GM23338 (cell line): ENCODE data around the gene AKAP13. TPM values are rescaled to one million over a fixed set of nuclear protein-coding genes. Genes with fewer than 3 reads are reported as not detected.

ENCODE experiments used
- ATAC-seq: fragments of 200-7000 bp; cut with Tn5 transposase; 3 replicates; pipeline ENCODE4 v1.9.1; 2020
- DNase-seq: peaks from one replicate; pipeline ENCODE4 v3.0.0-alpha.2; 2015; ENCODE audit warnings: low spot score
- H2AFZ ChIP-seq: fragments of 200-600 bp; sonication (generic); 2 replicates; pipeline ENCODE4 v1.8.0; 2016; ENCODE audit warnings: antibody characterized with exemption, mild to moderate bottlenecking, moderate library complexity
- H3F3A ChIP-seq: fragments of 200-600 bp; sonication (generic); replicated peaks from 2 replicates; pipeline ENCODE4 v1.8.0; 2017; ENCODE audit warnings: antibody characterized with exemption, mixed run types, low read depth
- H3K27ac ChIP-seq: fragments of 200-600 bp; sonication (generic); 2 replicates; pipeline ENCODE4 v1.6.1; 2016; ENCODE audit warnings: low read depth
- H3K27me3 ChIP-seq: fragments of 200-600 bp; sonication (generic); 2 replicates; pipeline ENCODE4 v1.8.0; 2016; ENCODE audit warnings: mild to moderate bottlenecking, mixed run types, moderate library complexity; ENCODE audit not compliant: insufficient read depth
- H3K36me3 ChIP-seq: fragments of 200-600 bp; sonication (generic); 2 replicates; pipeline ENCODE4 v1.8.0; 2016; ENCODE audit warnings: mild to moderate bottlenecking; ENCODE audit not compliant: insufficient read depth
- H3K4me1 ChIP-seq: fragments of 200-600 bp; sonication (generic); 2 replicates; pipeline ENCODE4 v1.8.0; 2016; ENCODE audit warnings: mild to moderate bottlenecking, moderate library complexity; ENCODE audit not compliant: insufficient read depth
- H3K4me2 ChIP-seq: fragments of 200-600 bp; sonication (generic); 2 replicates; pipeline ENCODE4 v1.7.1; 2017; ENCODE audit warnings: mixed run types
- H3K4me3 ChIP-seq: fragments of 200-600 bp; sonication (generic); 2 replicates; pipeline ENCODE4 v1.6.1; 2016; ENCODE audit warnings: mixed run types
- H3K79me2 ChIP-seq: fragments of 200-600 bp; sonication (generic); replicated peaks from 2 replicates; pipeline ENCODE4 v1.8.0; 2017; ENCODE audit warnings: mild to moderate bottlenecking; ENCODE audit not compliant: insufficient read depth
- H3K9me2 ChIP-seq: fragments of 200-600 bp; sonication (generic); 2 replicates; pipeline ENCODE4 v1.8.0; 2017; ENCODE audit not compliant: insufficient read depth
- H4K20me1 ChIP-seq: fragments of 200-600 bp; sonication (generic); replicated peaks from 2 replicates; pipeline ENCODE4 v1.8.0; 2017; ENCODE audit warnings: mild to moderate bottlenecking; ENCODE audit not compliant: insufficient read depth
- H3K27ac Mint-ChIP-seq: 2 replicates; pipeline ENCODE4 v1.8.0; 2020; ENCODE audit warnings: inconsistent platforms, mild to moderate bottlenecking, moderate library complexity, mixed read lengths
- H3K27me3 Mint-ChIP-seq: 3 replicates; pipeline ENCODE4 v1.8.0; 2022; ENCODE audit warnings: low read depth, mild to moderate bottlenecking, moderate library complexity, mixed read lengths, inconsistent platforms; ENCODE audit not compliant: insufficient read depth, poor library complexity
- H3K36me3 Mint-ChIP-seq: 3 replicates; pipeline ENCODE4 v1.8.0; 2021; ENCODE audit warnings: low read depth, mild to moderate bottlenecking, inconsistent platforms, moderate library complexity, mixed read lengths
- H3K4me1 Mint-ChIP-seq: 3 replicates; pipeline ENCODE4 v1.8.0; 2020; ENCODE audit warnings: mild to moderate bottlenecking, inconsistent platforms, mixed read lengths
- H3K4me3 Mint-ChIP-seq: 3 replicates; pipeline ENCODE4 v1.8.0; 2021; ENCODE audit warnings: moderate library complexity, mild to moderate bottlenecking, inconsistent platforms, mixed read lengths
- H3K9me3 Mint-ChIP-seq: 3 replicates; pipeline ENCODE4 v1.8.0; 2020; ENCODE audit warnings: moderate library complexity, mild to moderate bottlenecking, inconsistent platforms, mixed read lengths
- CREB1 ChIP-seq: fragments of 250-450 bp; sonication (Bioruptor Pico); IDR thresholded peaks from 2 replicates; pipeline ENCODE4 v1.5.0; 2020; ENCODE audit warnings: low read depth, mild to moderate bottlenecking, moderate library complexity
- CTCF ChIP-seq, 2 experiments: fragments of 200-600 bp in 1 of 2; sonication (generic) in 1 of 2; conservative IDR thresholded peaks; 2 replicates each; pipeline versions ENCODE4 v1.5.1 to v1.6.1; 2016 to 2017; ENCODE audit warnings: antibody characterized with exemption in 2 of 2, low read depth in 2 of 2, mild to moderate bottlenecking in 2 of 2, moderate library complexity in 1 of 2
- ETS1 ChIP-seq: IDR thresholded peaks from 2 replicates; pipeline ENCODE4 v1.6.1; 2016; ENCODE audit warnings: antibody characterized with exemption
- EZH2phosphoT487 ChIP-seq: fragments of 200-600 bp; sonication (generic); IDR thresholded peaks from one replicate; pipeline ENCODE4 v1.8.1; 2018; ENCODE audit warnings: antibody characterized with exemption; ENCODE audit not compliant: unreplicated experiment
- NANOG ChIP-seq: IDR thresholded peaks from 2 replicates; pipeline ENCODE4 v1.6.1; 2016; ENCODE audit warnings: antibody characterized with exemption, borderline replicate concordance
- POLR2AphosphoS5 ChIP-seq: IDR thresholded peaks from 2 replicates; pipeline ENCODE4 v1.6.1; 2016; ENCODE audit warnings: antibody characterized with exemption, low read depth
- STAT1 ChIP-seq: IDR thresholded peaks from one replicate; pipeline ENCODE4 v1.6.1; 2016; ENCODE audit warnings: antibody characterized with exemption; ENCODE audit not compliant: unreplicated experiment
- ZNF331 ChIP-seq: fragments of 250-450 bp; sonication (Bioruptor Pico); IDR thresholded peaks from 2 replicates; pipeline ENCODE4 v1.5.0; 2020; ENCODE audit warnings: low read depth, mild to moderate bottlenecking, moderate library complexity
- polyA plus RNA-seq: library from polyadenylated mRNA; unstranded; fragments of >200 nt; fragmentation: Nextera tagmentation; extraction: Ambion mirVana; gene quantifications from 2 replicates; pipeline ENCODE4 v1.2.1, GENCODE V29; 2016
- total RNA-seq: library from RNA; depleted of rRNA; stranded (reverse); fragments of >200 nt; shearing (Covaris generic); gene quantifications from 2 replicates; pipeline ENCODE4 v1.2.3, GENCODE V29; 2014
- TF ChIP-seq, protein P1 (sequence below): IDR thresholded peaks from one replicate; pipeline ENCODE4 v1.6.1; 2018; ENCODE audit warnings: antibody characterized with exemption; ENCODE audit not compliant: unreplicated experiment

Gene AKAP13
- total and polyA plus RNA-seq, 2 experiments from 2014 or later: 46.2 to 60.7 TPM

DNA sequence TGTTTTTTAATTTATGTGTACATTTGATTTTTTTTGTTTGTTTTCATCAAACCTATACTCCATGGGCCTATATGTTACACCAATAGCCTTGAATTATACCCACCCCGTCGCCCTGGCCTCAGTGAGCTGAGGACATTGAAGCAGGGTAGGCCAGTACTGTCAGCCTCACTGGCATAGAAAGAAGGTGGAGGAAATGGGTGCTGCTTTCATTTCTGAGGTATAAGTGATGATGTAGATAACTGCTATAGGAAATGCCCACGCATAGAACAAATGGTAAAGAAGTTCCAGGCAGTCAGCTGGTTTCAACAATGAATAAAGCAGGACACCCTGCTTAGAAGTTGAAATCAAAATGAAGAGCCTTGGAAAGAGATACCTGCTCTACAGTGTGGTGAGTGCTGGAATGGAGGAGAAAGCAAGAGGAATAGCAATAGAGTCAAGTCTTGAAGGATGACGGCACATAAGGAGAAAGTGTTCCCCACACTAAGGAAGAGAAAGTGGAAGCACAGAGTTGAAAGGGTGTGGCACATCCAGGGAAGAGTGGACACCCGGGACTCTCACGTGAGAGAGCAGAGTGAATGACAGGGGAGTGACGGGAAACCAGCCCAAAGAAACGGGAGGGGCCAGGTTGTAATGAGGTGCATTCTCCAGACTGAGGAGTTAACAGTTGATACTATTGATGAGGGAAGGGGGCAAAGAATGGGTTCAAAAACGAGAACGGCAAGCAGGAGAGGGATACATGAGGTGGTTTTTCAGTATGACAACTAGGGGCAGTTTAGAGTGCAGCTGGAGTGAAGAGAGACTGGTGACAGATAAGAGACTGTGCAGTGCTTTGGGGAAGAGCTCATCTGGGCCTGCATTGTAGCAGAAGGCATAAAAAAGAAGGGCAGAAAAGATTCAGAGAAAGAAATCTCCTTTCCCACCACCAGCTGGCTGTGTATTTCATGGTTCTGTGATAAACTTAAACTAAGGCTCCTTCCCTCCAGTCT lies 343.9 kb downstream of the AKAP13 start:
- no peak overlapping the region for H3K4me2 ChIP-seq
- TF ChIP-seq NANOG: no peak
- TF ChIP-seq ETS1: no peak
- no peak for TF ChIP-seq CREB1 (CRISPR knock-in tag)
- no peak for TF ChIP-seq POLR2AphosphoS5
- no peak for TF ChIP-seq EZH2phosphoT487
- TF ChIP-seq, protein P1, sequence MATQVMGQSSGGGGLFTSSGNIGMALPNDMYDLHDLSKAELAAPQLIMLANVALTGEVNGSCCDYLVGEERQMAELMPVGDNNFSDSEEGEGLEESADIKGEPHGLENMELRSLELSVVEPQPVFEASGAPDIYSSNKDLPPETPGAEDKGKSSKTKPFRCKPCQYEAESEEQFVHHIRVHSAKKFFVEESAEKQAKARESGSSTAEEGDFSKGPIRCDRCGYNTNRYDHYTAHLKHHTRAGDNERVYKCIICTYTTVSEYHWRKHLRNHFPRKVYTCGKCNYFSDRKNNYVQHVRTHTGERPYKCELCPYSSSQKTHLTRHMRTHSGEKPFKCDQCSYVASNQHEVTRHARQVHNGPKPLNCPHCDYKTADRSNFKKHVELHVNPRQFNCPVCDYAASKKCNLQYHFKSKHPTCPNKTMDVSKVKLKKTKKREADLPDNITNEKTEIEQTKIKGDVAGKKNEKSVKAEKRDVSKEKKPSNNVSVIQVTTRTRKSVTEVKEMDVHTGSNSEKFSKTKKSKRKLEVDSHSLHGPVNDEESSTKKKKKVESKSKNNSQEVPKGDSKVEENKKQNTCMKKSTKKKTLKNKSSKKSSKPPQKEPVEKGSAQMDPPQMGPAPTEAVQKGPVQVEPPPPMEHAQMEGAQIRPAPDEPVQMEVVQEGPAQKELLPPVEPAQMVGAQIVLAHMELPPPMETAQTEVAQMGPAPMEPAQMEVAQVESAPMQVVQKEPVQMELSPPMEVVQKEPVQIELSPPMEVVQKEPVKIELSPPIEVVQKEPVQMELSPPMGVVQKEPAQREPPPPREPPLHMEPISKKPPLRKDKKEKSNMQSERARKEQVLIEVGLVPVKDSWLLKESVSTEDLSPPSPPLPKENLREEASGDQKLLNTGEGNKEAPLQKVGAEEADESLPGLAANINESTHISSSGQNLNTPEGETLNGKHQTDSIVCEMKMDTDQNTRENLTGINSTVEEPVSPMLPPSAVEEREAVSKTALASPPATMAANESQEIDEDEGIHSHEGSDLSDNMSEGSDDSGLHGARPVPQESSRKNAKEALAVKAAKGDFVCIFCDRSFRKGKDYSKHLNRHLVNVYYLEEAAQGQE: no peak
- no peak for TF ChIP-seq ZNF331 (CRISPR knock-in tag)
- TF ChIP-seq STAT1: no peak
- no peak for TF ChIP-seq CTCF (conservative IDR thresholded peaks at IDR 0.05; ENCODE audit: low read depth in 2 of 2)
- H3K4me1 ChIP-seq: no peaks in the 10 kb centered on the region
- Mint-ChIP-seq H3K36me3 (peaks cover 27% of the 10 kb centered on the region; the same call in 2 of the 3 replicates), H3K4me1 (no peaks in the 10 kb centered on the region; the same call in 2 of the 3 replicates), H3K9me3 (no peaks in the 10 kb centered on the region), H3K27me3 (no peaks in the 10 kb centered on the region), H3K4me3 (no peak overlapping the region), H3K27ac (no peak overlapping the region)
- no peak overlapping the region for H3K4me3 ChIP-seq
- H4K20me1 ChIP-seq: no peaks in the 10 kb centered on the region; the same call in 1 of the 2 replicates
- H3K79me2 ChIP-seq: no peaks in the 10 kb centered on the region
- 0 out of 2 replicates have a peak, but pooled peaks cover under 1% of the 10 kb centered on the region for H3F3A ChIP-seq
- H3K9me2 ChIP-seq: no peaks in the 10 kb centered on the region
- DNase-seq: no peak
- peaks cover 5% of the 10 kb centered on the region; the same call in 1 of the 2 replicates for H3K36me3 ChIP-seq
- no peak overlapping the region for H2AFZ ChIP-seq
- ATAC-seq: no peak
- H3K27ac ChIP-seq: no peak overlapping the region
- H3K27me3 ChIP-seq: no peaks in the 10 kb centered on the region
